Muscle of arm (tissue), 12 donors: Measurements from ENCODE around the gene PDGFD. TPM values are rescaled to one million over a fixed set of nuclear protein-coding genes. Genes with fewer than 3 reads are reported as not detected.

Experiments
- DNase-seq: peaks from one replicate; pipeline ENCODE4 v3.0.0-alpha.2; 2013
- polyA plus RNA-seq, 12 donors: library from polyadenylated mRNA; unstranded; fragments of 120-200 nt; gene quantifications; one replicate each; pipeline ENCODE4 v1.2.1, GENCODE V29; 2013; ENCODE audit not compliant: insufficient read length in 12 of 12

PDGFD gene
- polyA plus RNA-seq, 12 donors, result 12.6 to 44.4 (median 20.3) TPM; not detected in 1

GRCh38 chr11:104146943-104147342 is 17.0 kb downstream of the PDGFD start:
- DNase-seq, result no peak

GRCh38 chr11:104146421-104146820 is 17.5 kb downstream of the PDGFD start:
- no peak for DNase-seq

- DNase-seq, result no peak
These were observed 18.9 kb downstream of the PDGFD start for GRCh38 chr11:104145062-104145461.

- DNase-seq, result no peak
These were observed 21.2 kb downstream of the PDGFD start for GRCh38 chr11:104142698-104143097.

- no peak for DNase-seq
These were observed 27.1 kb downstream of the PDGFD start for GRCh38 chr11:104136861-104137260.

GRCh38 chr11:104134745-104135144 is 29.2 kb downstream of the PDGFD start:
- no peak for DNase-seq

GRCh38 chr11:104130161-104130560 is 33.8 kb downstream of the PDGFD start:
- DNase-seq, result no peak

- no peak for DNase-seq
These were observed 34.8 kb downstream of the PDGFD start for GRCh38 chr11:104129145-104129544.

- no peak for DNase-seq
These were observed 36.1 kb downstream of the PDGFD start for GRCh38 chr11:104127828-104128227.

GRCh38 chr11:104126464-104126863 is 37.5 kb downstream of the PDGFD start:
- no peak for DNase-seq

GRCh38 chr11:104124979-104125378 is 39.0 kb downstream of the PDGFD start:
- no peak for DNase-seq

GRCh38 chr11:104122836-104123235 is 41.1 kb downstream of the PDGFD start:
- DNase-seq, result peak; percentile 16

- no peak for DNase-seq
These were observed 41.8 kb downstream of the PDGFD start for GRCh38 chr11:104122011-104122635.

- no peak for DNase-seq
These were observed 43.3 kb downstream of the PDGFD start for GRCh38 chr11:104120493-104121137.

- no peak for DNase-seq
These were observed 45.7 kb downstream of the PDGFD start for GRCh38 chr11:104118105-104118744.

- DNase-seq, result no peak
These were observed 50.4 kb downstream of the PDGFD start for GRCh38 chr11:104113541-104113940.

- DNase-seq, result no peak
These were observed 57.7 kb downstream of the PDGFD start for GRCh38 chr11:104106136-104106754.

GRCh38 chr11:104105155-104105554 is 58.8 kb downstream of the PDGFD start:
- DNase-seq, result no peak

- DNase-seq, result no peak
These were observed 59.3 kb downstream of the PDGFD start for GRCh38 chr11:104104664-104105063.

- no peak for DNase-seq
These were observed 59.7 kb downstream of the PDGFD start for GRCh38 chr11:104104201-104104600.

- DNase-seq, result no peak
These were observed 65.4 kb downstream of the PDGFD start for GRCh38 chr11:104098555-104098954.

- no peak for DNase-seq
These were observed 65.8 kb downstream of the PDGFD start for GRCh38 chr11:104098132-104098531.

- no peak for DNase-seq
These were observed 67.0 kb downstream of the PDGFD start for GRCh38 chr11:104096900-104097299.
